Erythroblast (primary cell): Measurements from ENCODE around the gene BICDL1.

ENCODE experiments used
- GATA1 ChIP-seq: IDR thresholded peaks from 2 replicates; pipeline ENCODE4 v1.6.1; 2011; ENCODE audit warnings: low read depth, mild to moderate bottlenecking, control low read depth, low read length, moderate library complexity
- POLR2A ChIP-seq: IDR thresholded peaks from 2 replicates; pipeline ENCODE4 v1.6.1; 2011; ENCODE audit warnings: mild to moderate bottlenecking, low read length

GRCh38 chr12:120069278-120069677, 80.2 kb downstream of the BICDL1 start:
- no peak for TF ChIP-seq POLR2A
- TF ChIP-seq GATA1: no peak
